HepG2 (cell line): ENCODE measurements around the gene NOL4L. TPM values are rescaled to one million over a fixed set of nuclear protein-coding genes. Genes with fewer than 3 reads are reported as not detected.

Source experiments
- AHR ChIP-seq: IDR thresholded peaks from 2 replicates; pipeline ENCODE4 v1.6.1; 2018; ENCODE audit warnings: missing genetic modification reagents, missing compliant biosample characterization
- ELF3 ChIP-seq: IDR thresholded peaks from 2 replicates; pipeline ENCODE4 v1.6.1; 2016; ENCODE audit warnings: missing genetic modification reagents, missing compliant biosample characterization
- FOSL1 ChIP-seq: sonication (generic); formaldehyde crosslinking; IDR thresholded peaks from 2 replicates; pipeline ENCODE4 v1.9.0; 2021; ENCODE audit warnings: missing genetic modification reagents, borderline replicate concordance
- FOXP4 ChIP-seq: sonication (generic); formaldehyde crosslinking; IDR thresholded peaks from 2 replicates; pipeline ENCODE4 v1.4.0; 2020; ENCODE audit warnings: missing genetic modification reagents
- JUN ChIP-seq: sonication (generic); formaldehyde crosslinking; IDR thresholded peaks from 2 replicates; pipeline ENCODE4 v1.4.0; 2020; ENCODE audit warnings: mild to moderate bottlenecking, missing genetic modification reagents
- NR2F6 ChIP-seq, 2 experiments: IDR thresholded peaks; 2 replicates each; pipeline ENCODE4 v1.6.1; 2016; ENCODE audit warnings: antibody characterized with exemption in 1 of 2, mild to moderate bottlenecking in 1 of 2
- TFAP4 ChIP-seq: sonication (generic); IDR thresholded peaks from 2 replicates; pipeline ENCODE4 v1.6.1; 2016; ENCODE audit warnings: low read depth, borderline replicate concordance
- THAP9 ChIP-seq: sonication (generic); formaldehyde crosslinking; IDR thresholded peaks from 2 replicates; pipeline ENCODE4; 2020; ENCODE audit warnings: missing genetic modification reagents, mild to moderate bottlenecking, borderline replicate concordance
- ZNF891 ChIP-seq: sonication (generic); formaldehyde crosslinking; IDR thresholded peaks from 2 replicates; pipeline ENCODE4 v1.5.0; 2020; ENCODE audit warnings: mild to moderate bottlenecking, missing genetic modification reagents
- polyA plus RNA-seq, 8 experiments: library from polyadenylated mRNA; depleted of rRNA in 3 of 8; stranded (reverse) in 7 of 8; unstranded in 1 of 8; fragments of >200 nt; fragmentation: Illumina TruSeq in 4 of 8; extraction: Trizol in 4 of 8; gene quantifications; 2 replicates each; pipeline versions ENCODE4 v1.2.1 to v1.2.3, GENCODE V29; 2011 to 2016; ENCODE audit warnings: low read depth in 4 of 8, missing spikeins in 1 of 8, mixed read lengths in 1 of 8; ENCODE audit not compliant: insufficient read depth in 1 of 8
- total RNA-seq, 5 experiments: library from RNA; depleted of rRNA; stranded (reverse); fragments of >200 nt; fragmentation: Illumina TruSeq; extraction: Trizol; gene quantifications; 2 replicates each; pipeline ENCODE4 v1.2.3, GENCODE V29; 2016; ENCODE audit warnings: low read depth in 1 of 5
- TF ChIP-seq, protein P1 (sequence below): IDR thresholded peaks from 2 replicates; pipeline ENCODE4 v1.4.0; 2020; ENCODE audit warnings: mild to moderate bottlenecking, missing genetic modification reagents
- TF ChIP-seq, protein P2 (sequence below): sonication (generic); formaldehyde crosslinking; IDR thresholded peaks from 2 replicates; pipeline ENCODE4 v1.5.1; 2020; ENCODE audit warnings: mild to moderate bottlenecking, missing genetic modification reagents, borderline replicate concordance

The NOL4L gene
- total and polyA plus RNA-seq, 2 of the 13 experiments (the other 11 are each of a cell fraction or from before 2014, with no cell fraction given) = 16.6 to 35.4 TPM

DNA sequence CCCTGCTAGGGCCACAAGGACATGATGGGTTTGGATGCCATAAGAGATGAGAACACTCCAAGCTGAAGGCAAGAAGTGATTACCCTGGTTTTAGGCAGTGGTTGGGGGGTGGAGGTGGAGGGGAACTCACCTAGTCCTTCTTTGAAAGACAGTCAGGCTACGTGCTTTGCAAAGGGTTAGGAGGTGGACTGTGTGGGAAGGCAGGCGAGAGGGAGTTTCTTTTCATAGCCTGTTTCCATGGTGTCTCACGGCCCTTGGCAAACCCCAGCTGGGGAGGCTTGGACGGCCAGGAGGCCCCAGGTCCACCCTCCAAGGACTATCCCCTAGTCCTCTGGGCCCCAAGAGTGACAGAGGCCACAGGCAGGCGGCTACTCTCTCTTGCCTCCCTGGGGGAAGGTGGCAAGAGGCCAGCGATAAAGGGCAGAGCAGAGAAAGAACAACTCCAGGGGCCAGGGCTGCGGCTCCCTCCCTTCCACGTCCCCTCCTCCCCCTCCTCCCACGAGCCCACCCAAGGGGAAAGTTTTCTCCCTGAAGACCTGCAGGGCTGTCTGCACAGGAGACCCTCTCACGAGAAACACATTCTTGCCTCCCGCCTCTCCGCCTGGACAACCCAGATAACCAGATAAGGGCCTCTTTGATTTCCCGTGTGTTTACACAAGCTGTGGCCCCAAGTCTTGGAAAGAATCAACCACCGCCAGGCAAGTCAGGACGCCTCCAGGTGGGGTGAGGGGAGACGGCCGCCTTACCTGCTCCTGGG lies 74.4 kb downstream of the NOL4L start (continued):
- 0 out of 2 replicates have a peak, but pooled peaks have one; percentile 4 for TF ChIP-seq TFAP4
- TF ChIP-seq, protein P1, sequence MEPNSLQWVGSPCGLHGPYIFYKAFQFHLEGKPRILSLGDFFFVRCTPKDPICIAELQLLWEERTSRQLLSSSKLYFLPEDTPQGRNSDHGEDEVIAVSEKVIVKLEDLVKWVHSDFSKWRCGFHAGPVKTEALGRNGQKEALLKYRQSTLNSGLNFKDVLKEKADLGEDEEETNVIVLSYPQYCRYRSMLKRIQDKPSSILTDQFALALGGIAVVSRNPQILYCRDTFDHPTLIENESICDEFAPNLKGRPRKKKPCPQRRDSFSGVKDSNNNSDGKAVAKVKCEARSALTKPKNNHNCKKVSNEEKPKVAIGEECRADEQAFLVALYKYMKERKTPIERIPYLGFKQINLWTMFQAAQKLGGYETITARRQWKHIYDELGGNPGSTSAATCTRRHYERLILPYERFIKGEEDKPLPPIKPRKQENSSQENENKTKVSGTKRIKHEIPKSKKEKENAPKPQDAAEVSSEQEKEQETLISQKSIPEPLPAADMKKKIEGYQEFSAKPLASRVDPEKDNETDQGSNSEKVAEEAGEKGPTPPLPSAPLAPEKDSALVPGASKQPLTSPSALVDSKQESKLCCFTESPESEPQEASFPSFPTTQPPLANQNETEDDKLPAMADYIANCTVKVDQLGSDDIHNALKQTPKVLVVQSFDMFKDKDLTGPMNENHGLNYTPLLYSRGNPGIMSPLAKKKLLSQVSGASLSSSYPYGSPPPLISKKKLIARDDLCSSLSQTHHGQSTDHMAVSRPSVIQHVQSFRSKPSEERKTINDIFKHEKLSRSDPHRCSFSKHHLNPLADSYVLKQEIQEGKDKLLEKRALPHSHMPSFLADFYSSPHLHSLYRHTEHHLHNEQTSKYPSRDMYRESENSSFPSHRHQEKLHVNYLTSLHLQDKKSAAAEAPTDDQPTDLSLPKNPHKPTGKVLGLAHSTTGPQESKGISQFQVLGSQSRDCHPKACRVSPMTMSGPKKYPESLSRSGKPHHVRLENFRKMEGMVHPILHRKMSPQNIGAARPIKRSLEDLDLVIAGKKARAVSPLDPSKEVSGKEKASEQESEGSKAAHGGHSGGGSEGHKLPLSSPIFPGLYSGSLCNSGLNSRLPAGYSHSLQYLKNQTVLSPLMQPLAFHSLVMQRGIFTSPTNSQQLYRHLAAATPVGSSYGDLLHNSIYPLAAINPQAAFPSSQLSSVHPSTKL (CRISPR knock-in tag) = peak; percentile 38; the same call in 1 of the 2 replicates
- TF ChIP-seq NR2F6 (IDR thresholded peaks at IDR 0.05) = peak; percentile 20; the same call in 1 of the 2 replicates
- no peak for TF ChIP-seq NR2F6 (CRISPR knock-in tag; IDR thresholded peaks at IDR 0.05)
- 0 out of 2 replicates have a peak, but pooled peaks have one; percentile 16 for TF ChIP-seq AHR
- TF ChIP-seq ZNF891 (CRISPR knock-in tag) = peak; percentile 28; the same call in 1 of the 2 replicates
- TF ChIP-seq JUN (CRISPR knock-in tag) = 0 out of 2 replicates have a peak, but pooled peaks have one; percentile 1
- TF ChIP-seq THAP9 (CRISPR knock-in tag) = peak; percentile 22; the same call in 1 of the 2 replicates
- TF ChIP-seq ELF3 = peak; percentile 19; the same call in 1 of the 2 replicates
- TF ChIP-seq, protein P2, sequence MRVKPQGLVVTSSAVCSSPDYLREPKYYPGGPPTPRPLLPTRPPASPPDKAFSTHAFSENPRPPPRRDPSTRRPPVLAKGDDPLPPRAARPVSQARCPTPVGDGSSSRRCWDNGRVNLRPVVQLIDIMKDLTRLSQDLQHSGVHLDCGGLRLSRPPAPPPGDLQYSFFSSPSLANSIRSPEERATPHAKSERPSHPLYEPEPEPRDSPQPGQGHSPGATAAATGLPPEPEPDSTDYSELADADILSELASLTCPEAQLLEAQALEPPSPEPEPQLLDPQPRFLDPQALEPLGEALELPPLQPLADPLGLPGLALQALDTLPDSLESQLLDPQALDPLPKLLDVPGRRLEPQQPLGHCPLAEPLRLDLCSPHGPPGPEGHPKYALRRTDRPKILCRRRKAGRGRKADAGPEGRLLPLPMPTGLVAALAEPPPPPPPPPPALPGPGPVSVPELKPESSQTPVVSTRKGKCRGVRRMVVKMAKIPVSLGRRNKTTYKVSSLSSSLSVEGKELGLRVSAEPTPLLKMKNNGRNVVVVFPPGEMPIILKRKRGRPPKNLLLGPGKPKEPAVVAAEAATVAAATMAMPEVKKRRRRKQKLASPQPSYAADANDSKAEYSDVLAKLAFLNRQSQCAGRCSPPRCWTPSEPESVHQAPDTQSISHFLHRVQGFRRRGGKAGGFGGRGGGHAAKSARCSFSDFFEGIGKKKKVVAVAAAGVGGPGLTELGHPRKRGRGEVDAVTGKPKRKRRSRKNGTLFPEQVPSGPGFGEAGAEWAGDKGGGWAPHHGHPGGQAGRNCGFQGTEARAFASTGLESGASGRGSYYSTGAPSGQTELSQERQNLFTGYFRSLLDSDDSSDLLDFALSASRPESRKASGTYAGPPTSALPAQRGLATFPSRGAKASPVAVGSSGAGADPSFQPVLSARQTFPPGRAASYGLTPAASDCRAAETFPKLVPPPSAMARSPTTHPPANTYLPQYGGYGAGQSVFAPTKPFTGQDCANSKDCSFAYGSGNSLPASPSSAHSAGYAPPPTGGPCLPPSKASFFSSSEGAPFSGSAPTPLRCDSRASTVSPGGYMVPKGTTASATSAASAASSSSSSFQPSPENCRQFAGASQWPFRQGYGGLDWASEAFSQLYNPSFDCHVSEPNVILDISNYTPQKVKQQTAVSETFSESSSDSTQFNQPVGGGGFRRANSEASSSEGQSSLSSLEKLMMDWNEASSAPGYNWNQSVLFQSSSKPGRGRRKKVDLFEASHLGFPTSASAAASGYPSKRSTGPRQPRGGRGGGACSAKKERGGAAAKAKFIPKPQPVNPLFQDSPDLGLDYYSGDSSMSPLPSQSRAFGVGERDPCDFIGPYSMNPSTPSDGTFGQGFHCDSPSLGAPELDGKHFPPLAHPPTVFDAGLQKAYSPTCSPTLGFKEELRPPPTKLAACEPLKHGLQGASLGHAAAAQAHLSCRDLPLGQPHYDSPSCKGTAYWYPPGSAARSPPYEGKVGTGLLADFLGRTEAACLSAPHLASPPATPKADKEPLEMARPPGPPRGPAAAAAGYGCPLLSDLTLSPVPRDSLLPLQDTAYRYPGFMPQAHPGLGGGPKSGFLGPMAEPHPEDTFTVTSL (CRISPR knock-in tag) = peak; percentile 51; the same call in 1 of the 2 replicates
- no peak for TF ChIP-seq FOSL1 (CRISPR knock-in tag)
- TF ChIP-seq FOXP4 = 0 out of 2 replicates have a peak, but pooled peaks have one; percentile 12
